GM12878 (cell line): Measurements from ENCODE around the gene DSG4. TPM values are rescaled to one million over a fixed set of nuclear protein-coding genes. Genes with fewer than 3 reads are reported as not detected.
A peak's percentile ranks its signal among the peaks of the same experiment; 100 is the strongest.

ENCODE experiments used
- BCL3 ChIP-seq: IDR thresholded peaks from 2 replicates; pipeline ENCODE4 v1.6.1; 2011; ENCODE audit warnings: borderline replicate concordance, low read depth, mild to moderate bottlenecking, moderate library complexity, low read length; ENCODE audit not compliant: insufficient read depth, poor library complexity, severe bottlenecking
- KAT2A ChIP-seq: conservative IDR thresholded peaks from 2 replicates; pipeline ENCODE4 v1.6.1; 2011; ENCODE audit warnings: low read depth, low read length; ENCODE audit not compliant: control insufficient read depth
- SRF ChIP-seq, 2 experiments: IDR thresholded peaks; 2 replicates each; pipeline ENCODE4 v1.6.1; 2011; ENCODE audit warnings: low read depth in 2 of 2, low read length in 2 of 2, mild to moderate bottlenecking in 1 of 2, moderate library complexity in 1 of 2
- SUZ12 ChIP-seq: fragments of 200-600 bp; sonication (generic); IDR thresholded peaks from one replicate; pipeline ENCODE4 v1.6.1; 2018; ENCODE audit warnings: antibody characterized with exemption, mild to moderate bottlenecking; ENCODE audit not compliant: unreplicated experiment
- ZNF217 ChIP-seq: fragments of 450-650 bp; IDR thresholded peaks from 2 replicates; pipeline ENCODE4 v1.6.1; 2017; ENCODE audit warnings: antibody characterized with exemption, mild to moderate bottlenecking
- polyA plus RNA-seq, 11 experiments: library from polyadenylated mRNA; depleted of rRNA in 4 of 11; unstranded in 6 of 11; stranded (reverse) in 5 of 11; fragments of >200 nt; fragmentation: Nextera tagmentation in 4 of 11; fragmentation: Illumina TruSeq in 1 of 11; extraction: Ambion mirVana in 4 of 11; extraction: Trizol in 1 of 11; gene quantifications; 1 replicate in 1 of 11; 2 replicates in 10 of 11; pipeline versions ENCODE4 v1.2.1 to v1.2.3, GENCODE V29; 2011 to 2016; ENCODE audit warnings: inconsistent platforms in 2 of 11, missing spikeins in 2 of 11, low read depth in 1 of 11
- total RNA-seq, 4 experiments: library from RNA; depleted of rRNA in 3 of 4; stranded (reverse); fragments of >200 nt in 3 of 4; fragmentation: Illumina TruSeq in 1 of 4; extraction: Trizol in 1 of 4; gene quantifications; 2 replicates each; pipeline versions ENCODE4 v1.2.1 to v1.2.3, GENCODE V29; 2013 to 2021
- TF ChIP-seq, protein P1 (sequence below): fragments of 450-650 bp; formaldehyde crosslinking; IDR thresholded peaks from 2 replicates; pipeline ENCODE4 v1.5.0; 2022; ENCODE audit warnings: mild to moderate bottlenecking, missing genetic modification characterization
- TF ChIP-seq, protein P2 (sequence below): IDR thresholded peaks from 2 replicates; pipeline ENCODE4 v1.6.1; 2012; ENCODE audit warnings: low read length, inconsistent platforms

DSG4 gene
- total and polyA plus RNA-seq, 10 of the 15 experiments (the other 5 are each of a cell fraction or from before 2014, with no cell fraction given) = 0.07 to 0.59 (median 0.17) TPM; not detected in 1

GRCh38 chr18:31407649-31408048 is 31.1 kb downstream of the DSG4 start (continued):
- TF ChIP-seq, protein P1, sequence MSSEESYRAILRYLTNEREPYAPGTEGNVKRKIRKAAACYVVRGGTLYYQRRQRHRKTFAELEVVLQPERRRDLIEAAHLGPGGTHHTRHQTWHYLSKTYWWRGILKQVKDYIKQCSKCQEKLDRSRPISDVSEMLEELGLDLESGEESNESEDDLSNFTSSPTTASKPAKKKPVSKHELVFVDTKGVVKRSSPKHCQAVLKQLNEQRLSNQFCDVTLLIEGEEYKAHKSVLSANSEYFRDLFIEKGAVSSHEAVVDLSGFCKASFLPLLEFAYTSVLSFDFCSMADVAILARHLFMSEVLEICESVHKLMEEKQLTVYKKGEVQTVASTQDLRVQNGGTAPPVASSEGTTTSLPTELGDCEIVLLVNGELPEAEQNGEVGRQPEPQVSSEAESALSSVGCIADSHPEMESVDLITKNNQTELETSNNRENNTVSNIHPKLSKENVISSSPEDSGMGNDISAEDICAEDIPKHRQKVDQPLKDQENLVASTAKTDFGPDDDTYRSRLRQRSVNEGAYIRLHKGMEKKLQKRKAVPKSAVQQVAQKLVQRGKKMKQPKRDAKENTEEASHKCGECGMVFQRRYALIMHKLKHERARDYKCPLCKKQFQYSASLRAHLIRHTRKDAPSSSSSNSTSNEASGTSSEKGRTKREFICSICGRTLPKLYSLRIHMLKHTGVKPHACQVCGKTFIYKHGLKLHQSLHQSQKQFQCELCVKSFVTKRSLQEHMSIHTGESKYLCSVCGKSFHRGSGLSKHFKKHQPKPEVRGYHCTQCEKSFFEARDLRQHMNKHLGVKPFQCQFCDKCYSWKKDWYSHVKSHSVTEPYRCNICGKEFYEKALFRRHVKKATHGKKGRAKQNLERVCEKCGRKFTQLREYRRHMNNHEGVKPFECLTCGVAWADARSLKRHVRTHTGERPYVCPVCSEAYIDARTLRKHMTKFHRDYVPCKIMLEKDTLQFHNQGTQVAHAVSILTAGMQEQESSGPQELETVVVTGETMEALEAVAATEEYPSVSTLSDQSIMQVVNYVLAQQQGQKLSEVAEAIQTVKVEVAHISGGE (CRISPR knock-in tag) = no peak
- TF ChIP-seq BCL3 (peak; percentile 11), SRF (IDR thresholded peaks at IDR 0.05; ENCODE audit: low read depth in 2 of 2, low read length in 2 of 2) (no peak), SUZ12 (no peak), ZNF217 (no peak), KAT2A (no peak)
- TF ChIP-seq, protein P2, sequence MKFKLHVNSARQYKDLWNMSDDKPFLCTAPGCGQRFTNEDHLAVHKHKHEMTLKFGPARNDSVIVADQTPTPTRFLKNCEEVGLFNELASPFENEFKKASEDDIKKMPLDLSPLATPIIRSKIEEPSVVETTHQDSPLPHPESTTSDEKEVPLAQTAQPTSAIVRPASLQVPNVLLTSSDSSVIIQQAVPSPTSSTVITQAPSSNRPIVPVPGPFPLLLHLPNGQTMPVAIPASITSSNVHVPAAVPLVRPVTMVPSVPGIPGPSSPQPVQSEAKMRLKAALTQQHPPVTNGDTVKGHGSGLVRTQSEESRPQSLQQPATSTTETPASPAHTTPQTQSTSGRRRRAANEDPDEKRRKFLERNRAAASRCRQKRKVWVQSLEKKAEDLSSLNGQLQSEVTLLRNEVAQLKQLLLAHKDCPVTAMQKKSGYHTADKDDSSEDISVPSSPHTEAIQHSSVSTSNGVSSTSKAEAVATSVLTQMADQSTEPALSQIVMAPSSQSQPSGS = 0 out of 2 replicates have a peak, but pooled peaks have one; percentile 20
